Fibroblast of skin of left quadriceps (primary cell): ENCODE results near the gene GRB2.
"Not testable (repeated sequence)": the region's sequence is repeated elsewhere in the genome, so short reads cannot be mapped to it uniquely, and the experiment has no call there.

ENCODE experiments used
- DNase-seq, 2 experiments: peaks; one replicate each; pipeline ENCODE4 v3.0.0-alpha.2; 2013; ENCODE audit warnings: low read depth in 2 of 2

Gene GRB2

DNA sequence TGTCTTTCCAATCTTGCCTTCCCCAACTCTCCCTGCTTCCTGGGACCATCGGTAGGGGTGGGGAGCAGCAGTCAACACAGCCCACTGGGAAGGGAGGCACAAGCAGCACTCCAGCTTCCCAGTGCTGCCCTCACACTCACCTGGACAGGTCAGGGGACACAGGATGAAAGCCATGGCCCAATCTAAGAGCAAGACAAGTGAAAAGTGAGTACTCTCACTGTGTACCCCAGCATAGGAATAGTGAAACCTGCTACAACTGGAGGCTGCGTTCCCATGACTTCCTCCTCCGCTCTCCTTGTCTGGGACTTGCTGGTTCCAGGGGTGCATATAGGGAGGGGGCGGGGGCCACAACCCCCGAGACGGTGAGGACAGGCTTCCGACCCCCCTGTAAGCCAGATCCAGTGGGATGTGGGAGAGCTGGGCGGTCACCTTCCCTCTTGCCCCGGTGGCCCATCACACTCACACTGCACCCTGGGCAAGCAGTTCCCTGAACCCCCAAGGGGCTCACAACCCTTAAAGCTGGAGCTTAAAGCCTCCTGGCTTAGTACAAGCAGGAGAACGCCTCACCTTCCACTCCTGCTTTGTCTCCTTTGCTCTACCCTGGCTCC, 86.8 kb downstream of the GRB2 start:
- no peak for DNase-seq

DNA sequence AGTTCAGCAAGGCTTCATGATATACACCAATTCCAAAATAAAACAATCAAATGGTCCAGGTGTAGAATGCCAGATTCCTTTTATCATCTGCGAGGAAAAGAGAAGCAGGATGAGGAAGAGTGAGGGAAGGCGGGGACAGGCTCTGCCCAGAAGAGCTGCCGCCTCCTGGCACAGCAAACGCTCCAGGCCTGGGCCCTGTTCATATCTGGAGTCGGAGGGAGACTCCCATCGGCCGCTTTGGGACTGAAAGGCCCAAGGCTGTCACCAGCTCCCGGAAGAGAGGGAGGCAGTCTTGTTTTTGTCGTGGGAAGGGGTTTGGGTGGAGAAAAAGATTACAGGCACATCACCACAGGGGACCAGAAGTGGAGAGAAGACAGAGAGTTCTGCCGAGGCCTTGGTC, 87.3 kb downstream of the GRB2 start:
- no peak for DNase-seq

- DNase-seq = no peak
These were observed 87.8 kb downstream of the GRB2 start for GRCh38 chr17:75317671-75318070.

GRCh38 chr17:75316253-75316652, 89.2 kb downstream of the GRB2 start:
- no peak for DNase-seq

DNA sequence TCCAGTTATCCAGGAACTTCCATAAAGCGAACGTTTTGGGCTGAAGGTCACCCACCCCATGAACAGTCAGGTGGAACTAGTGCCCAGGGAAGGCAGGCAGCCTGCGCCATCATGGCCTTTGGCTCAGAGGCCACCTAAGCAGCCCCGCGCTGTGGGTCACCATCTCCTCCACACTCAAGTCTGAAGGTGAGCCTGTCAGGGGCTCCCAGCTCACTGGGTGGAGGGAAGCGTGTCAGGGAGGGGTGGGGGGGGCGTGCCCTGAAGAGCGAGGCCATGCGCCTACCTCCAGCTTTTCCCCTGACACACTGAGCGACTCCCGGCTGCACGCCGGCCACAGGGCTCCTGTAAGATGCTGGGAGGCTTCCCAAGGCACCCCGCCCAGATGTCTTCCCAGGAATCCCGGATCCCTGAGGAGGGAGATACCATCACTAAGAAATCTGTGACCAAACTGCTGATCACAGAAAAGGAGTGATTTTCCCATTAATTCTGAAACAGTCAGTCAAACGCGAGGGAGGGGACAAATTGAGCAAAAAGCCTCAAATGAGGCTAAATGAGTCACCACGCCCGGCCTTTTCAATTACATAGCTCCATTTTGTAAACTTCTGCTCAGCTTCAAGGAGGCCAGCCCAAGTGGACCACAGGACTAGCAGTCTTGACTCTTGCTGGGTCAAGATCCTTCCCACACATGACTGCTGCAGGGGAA, 89.8 kb downstream of the GRB2 start:
- DNase-seq = no peak

- peak in 1 of 2 experiments; percentile 6 for DNase-seq
These were observed 91.4 kb downstream of the GRB2 start for GRCh38 chr17:75313941-75314551.

- no peak for DNase-seq
These were observed 96.5 kb downstream of the GRB2 start for GRCh38 chr17:75308732-75309629.

- no peak for DNase-seq
These were observed 97.3 kb downstream of the GRB2 start for GRCh38 chr17:75307957-75308731.

DNA sequence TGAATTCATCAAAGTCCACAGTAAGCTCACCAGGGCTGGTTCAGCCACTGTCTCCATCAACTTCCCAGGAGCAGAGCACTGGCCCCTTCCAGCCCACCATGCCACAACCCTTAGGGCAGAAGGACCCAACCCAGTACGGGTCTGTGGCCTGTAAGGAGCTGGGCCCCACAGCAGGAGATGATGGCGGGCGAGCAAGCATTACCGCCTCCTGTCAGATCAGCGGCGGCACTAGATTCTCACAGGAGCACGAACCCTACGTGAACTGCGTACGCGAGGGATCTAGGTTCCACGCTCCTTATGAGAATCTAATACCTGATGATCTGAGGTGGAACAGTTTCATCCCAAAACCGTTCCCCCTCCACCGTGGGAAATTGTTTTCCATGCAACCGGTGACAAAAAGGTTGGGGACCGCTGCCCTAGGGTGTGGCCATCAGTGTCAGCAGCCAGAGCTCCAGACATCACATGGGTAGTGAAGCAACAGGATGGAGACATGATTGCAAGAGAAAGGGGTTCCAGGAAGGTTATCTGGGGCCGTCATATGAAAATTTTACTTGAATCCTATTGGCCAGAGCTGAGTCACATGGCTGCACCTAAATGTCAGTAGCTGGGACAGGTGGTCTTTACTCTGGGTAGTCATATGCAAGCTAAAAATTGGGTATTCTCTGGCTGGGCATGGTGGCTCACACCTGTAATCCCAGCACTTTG, 103.8 kb downstream of the GRB2 start:
- DNase-seq = no peak

DNA sequence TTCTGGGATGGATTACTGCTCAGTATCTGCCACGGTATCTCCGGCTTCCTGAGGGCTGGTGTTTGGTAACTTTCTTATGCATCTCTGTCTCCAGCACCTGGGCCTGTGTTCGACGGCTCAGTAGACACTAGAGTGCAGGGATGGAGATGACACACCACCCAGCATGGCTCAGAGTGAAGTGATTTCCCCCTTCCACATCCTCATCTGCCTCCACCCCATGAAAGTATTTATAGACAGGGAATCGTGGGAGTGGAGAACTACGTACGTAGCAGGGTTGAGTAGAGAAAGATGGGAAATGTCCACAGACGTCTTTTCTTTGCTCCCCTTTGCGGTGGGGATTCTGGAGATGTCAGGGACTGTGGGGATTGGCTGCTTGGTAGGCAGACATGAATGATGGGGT, 104.4 kb downstream of the GRB2 start:
- DNase-seq = no peak

DNA sequence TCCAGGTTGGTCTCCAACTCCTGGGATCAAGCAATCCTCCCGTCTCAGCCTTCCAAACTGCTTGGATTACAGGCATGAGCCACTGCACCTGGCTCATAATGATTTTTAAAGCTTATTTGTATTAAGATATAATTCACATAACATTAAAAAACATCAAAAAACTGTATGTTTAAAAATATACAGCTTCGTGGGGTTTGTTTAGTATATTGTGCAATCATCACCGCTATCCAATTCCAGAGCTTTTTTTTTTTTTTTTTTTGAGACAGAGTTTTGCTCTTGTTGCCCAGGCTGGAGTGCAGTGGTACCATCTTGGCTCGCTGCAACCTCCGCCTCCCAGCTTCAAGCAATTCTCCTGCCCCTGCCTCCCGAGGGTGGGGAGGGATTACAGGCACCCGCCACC, 105.2 kb downstream of the GRB2 start:
- no peak for DNase-seq

DNA sequence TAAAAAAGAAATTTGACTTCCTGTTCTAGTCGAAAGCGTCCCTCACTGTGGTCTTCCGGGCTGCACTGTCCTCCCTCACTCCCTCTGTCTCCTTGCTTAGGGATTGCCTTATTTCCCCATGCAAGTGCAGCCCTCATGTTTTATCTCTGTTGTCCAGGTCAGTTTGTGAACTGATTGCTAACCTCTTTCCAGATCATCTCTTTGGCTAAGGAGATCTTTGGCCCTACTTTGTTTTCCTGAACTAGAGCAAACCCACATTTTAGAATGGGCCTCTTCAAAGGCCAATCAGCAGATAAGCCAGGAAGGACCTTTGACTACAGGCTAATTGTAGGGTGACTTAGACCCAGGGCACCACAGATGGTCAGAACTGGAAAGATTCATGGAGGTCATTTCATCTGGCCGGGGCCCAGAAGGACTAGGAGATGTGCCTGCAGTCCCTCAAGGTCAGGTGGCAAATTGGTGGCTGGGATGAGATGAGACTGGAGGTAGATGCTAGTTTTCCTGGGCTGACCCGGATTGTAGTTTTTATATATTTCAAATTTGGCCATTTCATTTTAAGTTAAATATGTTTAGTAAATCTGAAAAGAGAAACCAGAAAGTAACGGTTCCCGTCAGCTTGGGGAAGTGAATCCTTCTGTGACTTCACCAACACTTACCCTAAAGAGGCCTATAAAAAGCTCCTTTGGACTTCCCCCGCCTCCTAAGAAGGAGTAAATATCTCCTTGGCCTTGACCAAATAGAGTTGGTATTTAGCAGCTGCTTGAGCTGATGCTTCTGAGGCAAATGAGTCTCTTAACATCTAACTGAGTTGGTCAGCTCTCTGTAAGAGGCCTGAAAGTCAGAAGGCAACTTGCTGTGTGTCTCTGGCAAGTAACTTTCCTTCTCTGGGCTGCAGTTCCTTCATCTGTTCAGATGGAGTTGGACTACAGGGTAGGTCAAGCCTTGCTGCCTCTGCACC, 110.0 kb downstream of the GRB2 start:
- no peak for DNase-seq

DNA sequence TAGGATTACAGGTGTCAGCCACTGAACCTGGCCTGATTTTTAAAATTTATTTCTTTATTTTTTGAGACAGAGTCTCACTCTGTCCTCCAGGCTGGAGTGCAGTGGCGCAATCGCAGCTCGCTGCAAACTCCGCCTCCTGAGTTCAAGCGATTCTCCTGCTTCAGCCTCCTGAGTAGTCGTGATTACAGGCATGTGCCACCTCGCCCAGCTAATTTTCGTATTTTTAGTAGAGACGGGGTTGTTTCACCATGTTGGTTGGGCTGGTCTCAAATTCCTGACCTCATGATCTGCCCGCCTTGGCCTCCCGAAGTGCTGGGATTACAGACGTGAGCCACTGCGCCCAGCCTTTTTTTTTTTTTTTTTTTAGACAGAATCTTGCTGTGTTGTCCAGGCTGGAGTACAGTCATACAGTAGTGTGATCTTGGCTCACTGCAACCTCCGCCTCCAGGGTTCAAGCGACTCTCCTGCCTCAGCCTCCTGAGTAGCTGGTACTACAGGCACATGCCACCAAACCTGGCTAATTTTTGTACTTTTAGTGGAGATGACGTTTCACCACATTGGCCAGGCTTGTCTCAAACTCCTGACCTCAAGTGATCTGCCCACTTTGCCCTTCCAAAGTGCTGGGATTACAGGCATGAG, 112.5 kb downstream of the GRB2 start:
- not testable (repeated sequence) for DNase-seq

DNA sequence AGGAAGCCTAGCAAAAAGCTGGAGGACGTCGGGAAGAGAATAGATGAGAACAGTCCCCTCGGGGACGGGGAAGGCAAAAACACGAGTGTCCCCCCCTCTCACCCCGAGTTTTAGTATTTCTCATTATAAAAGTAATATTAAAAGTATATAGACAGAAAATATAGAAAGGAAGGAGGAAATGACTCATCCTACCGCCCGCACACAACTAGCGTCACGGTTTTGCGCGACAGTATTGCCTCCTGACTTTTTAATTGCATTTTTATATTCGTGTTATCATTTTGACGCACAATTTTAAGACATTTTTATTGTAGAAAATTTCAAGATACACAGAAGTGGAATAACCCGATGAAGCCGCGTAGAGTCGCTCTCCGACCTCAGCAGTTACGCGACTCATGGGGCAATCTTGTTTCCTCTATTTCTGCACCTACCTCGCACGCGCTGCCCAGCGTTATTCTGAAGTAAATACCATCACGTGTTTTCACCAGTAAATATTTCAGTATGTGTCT, 115.6 kb downstream of the GRB2 start:
- DNase-seq = no peak

DNA sequence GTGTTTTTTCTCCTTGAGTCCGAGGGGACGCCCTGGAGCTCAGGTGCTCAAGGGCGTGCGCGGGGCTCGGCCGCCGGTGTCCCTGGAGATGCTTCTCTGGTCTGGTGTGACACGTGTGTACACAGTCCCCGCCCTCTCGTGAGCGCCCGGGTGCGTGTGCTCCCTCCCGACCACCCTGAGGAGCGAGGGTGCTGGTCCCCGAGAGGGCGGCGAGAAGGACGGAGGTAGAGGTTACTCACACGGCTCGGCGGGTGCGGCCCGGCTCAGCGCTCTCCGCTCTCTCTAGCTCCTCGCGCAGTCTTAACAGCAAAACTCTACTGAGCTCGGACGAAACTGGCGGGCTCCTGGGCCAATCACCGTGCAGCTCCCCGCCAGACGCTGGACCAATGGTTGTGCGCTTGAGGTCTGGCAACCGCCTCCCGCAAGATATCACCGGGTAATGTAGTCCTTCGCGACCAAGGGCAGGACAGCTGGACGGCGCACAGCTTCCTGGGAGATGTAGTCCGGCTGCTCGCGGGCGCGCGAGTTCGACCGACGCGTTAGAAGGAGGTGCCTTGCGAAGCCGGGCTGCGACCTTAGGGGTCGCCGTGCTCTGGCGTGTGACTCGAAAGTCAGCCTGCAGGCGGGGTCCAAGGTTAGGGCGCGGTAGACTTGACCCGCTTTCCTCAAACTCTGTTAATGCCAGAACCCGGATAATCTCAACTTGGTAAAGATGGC, 116.2 kb downstream of the GRB2 start, which contains the start of gene SLC25A19:
Gene SLC25A19, minus strand, starts transcription at position 319 of the 717 bp plus-strand sequence. CDS start 2,669 bp downstream, outside the sequence.
- DNase-seq = peak; percentile 95

DNA sequence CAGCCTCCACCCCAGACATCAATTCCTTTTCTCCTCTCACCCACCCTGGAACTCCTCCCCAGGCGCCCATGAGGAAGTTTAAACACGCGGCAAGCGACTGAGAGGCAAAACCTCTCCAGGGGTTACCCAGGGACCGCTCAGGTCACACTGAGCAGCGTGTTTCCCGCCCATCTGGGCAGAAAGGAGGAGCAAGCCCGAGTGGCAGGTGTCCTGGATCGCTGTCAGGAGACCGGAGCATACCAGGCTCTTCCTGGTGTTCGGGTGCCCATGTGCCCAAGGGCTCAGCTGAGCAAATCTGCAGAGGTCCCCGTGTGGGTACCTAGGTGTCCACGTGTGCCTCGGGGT, 116.7 kb downstream of the GRB2 start:
- no peak for DNase-seq

DNA sequence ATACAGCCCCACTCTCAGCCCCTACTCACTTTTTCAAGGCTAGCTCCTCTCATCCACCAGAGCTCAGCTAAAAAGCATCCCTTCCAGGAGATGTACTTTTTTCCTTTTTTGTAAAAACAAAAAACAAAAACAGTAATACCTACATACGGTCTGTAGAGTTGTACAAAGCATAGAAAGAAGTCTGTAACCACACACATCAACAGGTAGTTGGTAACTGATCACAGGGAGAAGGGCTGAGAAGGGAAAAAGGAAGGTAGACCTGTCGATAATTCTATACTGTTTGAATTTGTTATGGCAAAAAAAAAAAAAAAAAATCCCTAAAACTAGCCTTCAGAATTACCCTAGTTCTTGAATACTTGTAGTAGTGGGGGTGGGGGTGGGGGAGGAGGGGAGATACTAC, 117.1 kb downstream of the GRB2 start:
- DNase-seq = no peak

- no peak for DNase-seq
These were observed 118.3 kb downstream of the GRB2 start for GRCh38 chr17:75287221-75287620.
